HepG2 (cell line): Measurements from ENCODE around the gene SH2D3A. TPM values are rescaled to one million over a fixed set of nuclear protein-coding genes. Genes with fewer than 3 reads are reported as not detected.
A peak's percentile ranks its signal among the peaks of the same experiment; 100 is the strongest.

ENCODE experiments used
- ELF3 ChIP-seq: IDR thresholded peaks from 2 replicates; pipeline ENCODE4 v1.6.1; 2016; ENCODE audit warnings: missing genetic modification reagents, missing compliant biosample characterization
- GTF3A ChIP-seq: sonication (generic); formaldehyde crosslinking; conservative IDR thresholded peaks from 2 replicates; pipeline ENCODE4 v1.4.0; 2020; ENCODE audit warnings: mild to moderate bottlenecking, missing genetic modification reagents
- RNF2 ChIP-seq: fragments of 450-650 bp; conservative IDR thresholded peaks from 2 replicates; pipeline ENCODE4 v1.6.1; 2016; ENCODE audit warnings: low read depth
- SMYD3 ChIP-seq: sonication (generic); formaldehyde crosslinking; IDR thresholded peaks from 2 replicates; pipeline ENCODE4 v1.8.1; 2023; ENCODE audit warnings: mild to moderate bottlenecking, missing genetic modification reagents
- SP140L ChIP-seq: sonication (generic); formaldehyde crosslinking; IDR thresholded peaks from 2 replicates; pipeline ENCODE4 v1.4.0; 2020; ENCODE audit warnings: missing genetic modification reagents, borderline replicate concordance
- TP53 ChIP-seq: sonication (generic); formaldehyde crosslinking; conservative IDR thresholded peaks from 2 replicates; pipeline ENCODE4 v1.4.0; 2020; ENCODE audit warnings: missing genetic modification reagents
- ZFP41 ChIP-seq: sonication (generic); formaldehyde crosslinking; IDR thresholded peaks from 2 replicates; pipeline ENCODE4 v1.4.0; 2020; ENCODE audit warnings: mild to moderate bottlenecking, missing genetic modification reagents, borderline replicate concordance
- ZNF282 ChIP-seq: fragments of 450-650 bp; IDR thresholded peaks from 2 replicates; pipeline ENCODE4 v1.6.1; 2018; ENCODE audit not compliant: partially characterized antibody
- ZNF383 ChIP-seq: sonication (generic); formaldehyde crosslinking; IDR thresholded peaks from 2 replicates; pipeline ENCODE4 v1.4.0; 2020; ENCODE audit warnings: missing genetic modification reagents, mild to moderate bottlenecking, borderline replicate concordance
- ZNF563 ChIP-seq: sonication (generic); formaldehyde crosslinking; IDR thresholded peaks from 2 replicates; pipeline ENCODE4 v1.8.0; 2022; ENCODE audit warnings: mild to moderate bottlenecking, moderate library complexity, missing genetic modification reagents
- polyA plus RNA-seq, 8 experiments: library from polyadenylated mRNA; depleted of rRNA in 3 of 8; stranded (reverse) in 7 of 8; unstranded in 1 of 8; fragments of >200 nt; fragmentation: Illumina TruSeq in 4 of 8; extraction: Trizol in 4 of 8; gene quantifications; 2 replicates each; pipeline versions ENCODE4 v1.2.1 to v1.2.3, GENCODE V29; 2011 to 2016; ENCODE audit warnings: low read depth in 4 of 8, missing spikeins in 1 of 8, mixed read lengths in 1 of 8; ENCODE audit not compliant: insufficient read depth in 1 of 8
- total RNA-seq, 5 experiments: library from RNA; depleted of rRNA; stranded (reverse); fragments of >200 nt; fragmentation: Illumina TruSeq; extraction: Trizol; gene quantifications; 2 replicates each; pipeline ENCODE4 v1.2.3, GENCODE V29; 2016; ENCODE audit warnings: low read depth in 1 of 5
- TF ChIP-seq, protein P1 (sequence below): sonication (generic); formaldehyde crosslinking; IDR thresholded peaks from 2 replicates; pipeline ENCODE4 v1.4.0; 2020; ENCODE audit warnings: missing genetic modification reagents, borderline replicate concordance
- TF ChIP-seq, protein P2 (sequence below): IDR thresholded peaks from 2 replicates; pipeline ENCODE4 v1.6.1; 2012; ENCODE audit warnings: low read length, improper control_type of control experiment
- TF ChIP-seq, protein P3 (sequence below): sonication (generic); formaldehyde crosslinking; IDR thresholded peaks from 2 replicates; pipeline ENCODE4 v1.8.0; 2022; ENCODE audit warnings: missing genetic modification reagents, mild to moderate bottlenecking, borderline replicate concordance
- TF ChIP-seq, protein P4 (sequence below): sonication (generic); formaldehyde crosslinking; IDR thresholded peaks from 2 replicates; pipeline ENCODE4 v1.5.0; 2020; ENCODE audit warnings: missing genetic modification reagents
- TF ChIP-seq, protein P5 (sequence below): sonication (generic); formaldehyde crosslinking; IDR thresholded peaks from 2 replicates; pipeline ENCODE4 v1.5.0; 2020; ENCODE audit warnings: mild to moderate bottlenecking, missing genetic modification reagents

SH2D3A gene
- total and polyA plus RNA-seq, 2 of the 13 experiments (the other 11 are each of a cell fraction or from before 2014, with no cell fraction given) = 1.0 to 2.2 TPM

DNA sequence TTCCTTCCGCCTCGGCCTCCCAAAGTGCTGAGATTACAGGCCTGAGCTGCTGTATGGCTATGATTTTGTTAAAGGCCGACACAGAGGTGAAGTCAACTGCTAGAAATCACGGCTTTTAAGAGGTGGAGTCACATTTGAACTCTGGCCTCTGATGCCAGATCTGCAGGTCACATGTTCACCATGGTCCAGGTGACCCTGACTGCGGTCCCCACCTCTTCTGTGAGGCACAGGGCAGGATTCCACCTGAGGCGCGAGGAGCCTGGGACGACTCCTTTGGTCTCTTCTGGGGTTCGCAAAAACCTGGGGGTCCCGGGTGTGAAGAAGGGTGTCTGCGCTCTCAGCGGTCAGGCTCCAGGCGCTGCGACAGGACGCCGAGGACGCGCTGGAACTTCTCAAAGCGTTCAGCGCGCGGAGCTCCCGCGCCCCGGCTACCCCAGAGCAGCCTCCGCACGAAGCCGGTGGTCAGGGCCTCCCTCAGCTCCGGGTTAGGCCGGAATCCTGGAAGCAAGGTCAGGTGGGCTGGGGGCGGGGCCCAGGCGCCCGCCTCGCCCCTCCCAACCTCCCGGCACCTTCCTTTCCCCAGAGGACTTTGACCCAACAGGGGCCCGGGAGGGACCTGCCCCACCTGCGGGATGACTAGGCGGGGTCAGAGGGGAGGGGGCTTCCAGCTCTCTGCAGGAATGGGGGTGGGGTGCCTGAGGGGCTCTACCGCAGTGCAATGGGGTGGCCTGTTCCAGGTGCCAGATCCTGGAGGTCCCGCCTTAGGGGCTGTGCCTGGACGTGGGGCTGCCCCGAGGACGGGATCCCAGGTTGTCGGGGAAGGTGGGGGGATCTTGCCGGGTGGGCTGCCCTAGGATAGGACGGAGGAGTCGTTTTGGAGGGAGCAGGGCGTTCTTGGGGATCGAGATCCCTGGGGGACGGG, 14.7 kb downstream of the SH2D3A start (continued):
- no peak; the same call in 1 of the 2 replicates for TF ChIP-seq RNF2
- no peak; the same call in 1 of the 2 replicates for TF ChIP-seq ZNF563 (CRISPR knock-in tag)
- no peak for TF ChIP-seq TP53
- no peak for TF ChIP-seq ZNF383 (CRISPR knock-in tag)
- TF ChIP-seq ZFP41 (CRISPR knock-in tag) = 0 out of 2 replicates have a peak, but pooled peaks have one; percentile 74
- TF ChIP-seq SMYD3 = 0 out of 2 replicates have a peak, but pooled peaks have one; percentile 66
- TF ChIP-seq, protein P1, sequence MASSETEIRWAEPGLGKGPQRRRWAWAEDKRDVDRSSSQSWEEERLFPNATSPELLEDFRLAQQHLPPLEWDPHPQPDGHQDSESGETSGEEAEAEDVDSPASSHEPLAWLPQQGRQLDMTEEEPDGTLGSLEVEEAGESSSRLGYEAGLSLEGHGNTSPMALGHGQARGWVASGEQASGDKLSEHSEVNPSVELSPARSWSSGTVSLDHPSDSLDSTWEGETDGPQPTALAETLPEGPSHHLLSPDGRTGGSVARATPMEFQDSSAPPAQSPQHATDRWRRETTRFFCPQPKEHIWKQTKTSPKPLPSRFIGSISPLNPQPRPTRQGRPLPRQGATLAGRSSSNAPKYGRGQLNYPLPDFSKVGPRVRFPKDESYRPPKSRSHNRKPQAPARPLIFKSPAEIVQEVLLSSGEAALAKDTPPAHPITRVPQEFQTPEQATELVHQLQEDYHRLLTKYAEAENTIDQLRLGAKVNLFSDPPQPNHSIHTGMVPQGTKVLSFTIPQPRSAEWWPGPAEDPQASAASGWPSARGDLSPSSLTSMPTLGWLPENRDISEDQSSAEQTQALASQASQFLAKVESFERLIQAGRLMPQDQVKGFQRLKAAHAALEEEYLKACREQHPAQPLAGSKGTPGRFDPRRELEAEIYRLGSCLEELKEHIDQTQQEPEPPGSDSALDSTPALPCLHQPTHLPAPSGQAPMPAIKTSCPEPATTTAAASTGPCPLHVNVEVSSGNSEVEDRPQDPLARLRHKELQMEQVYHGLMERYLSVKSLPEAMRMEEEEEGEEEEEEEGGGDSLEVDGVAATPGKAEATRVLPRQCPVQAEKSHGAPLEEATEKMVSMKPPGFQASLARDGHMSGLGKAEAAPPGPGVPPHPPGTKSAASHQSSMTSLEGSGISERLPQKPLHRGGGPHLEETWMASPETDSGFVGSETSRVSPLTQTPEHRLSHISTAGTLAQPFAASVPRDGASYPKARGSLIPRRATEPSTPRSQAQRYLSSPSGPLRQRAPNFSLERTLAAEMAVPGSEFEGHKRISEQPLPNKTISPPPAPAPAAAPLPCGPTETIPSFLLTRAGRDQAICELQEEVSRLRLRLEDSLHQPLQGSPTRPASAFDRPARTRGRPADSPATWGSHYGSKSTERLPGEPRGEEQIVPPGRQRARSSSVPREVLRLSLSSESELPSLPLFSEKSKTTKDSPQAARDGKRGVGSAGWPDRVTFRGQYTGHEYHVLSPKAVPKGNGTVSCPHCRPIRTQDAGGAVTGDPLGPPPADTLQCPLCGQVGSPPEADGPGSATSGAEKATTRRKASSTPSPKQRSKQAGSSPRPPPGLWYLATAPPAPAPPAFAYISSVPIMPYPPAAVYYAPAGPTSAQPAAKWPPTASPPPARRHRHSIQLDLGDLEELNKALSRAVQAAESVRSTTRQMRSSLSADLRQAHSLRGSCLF = 0 out of 2 replicates have a peak, but pooled peaks have one; percentile 32
- TF ChIP-seq, protein P2, sequence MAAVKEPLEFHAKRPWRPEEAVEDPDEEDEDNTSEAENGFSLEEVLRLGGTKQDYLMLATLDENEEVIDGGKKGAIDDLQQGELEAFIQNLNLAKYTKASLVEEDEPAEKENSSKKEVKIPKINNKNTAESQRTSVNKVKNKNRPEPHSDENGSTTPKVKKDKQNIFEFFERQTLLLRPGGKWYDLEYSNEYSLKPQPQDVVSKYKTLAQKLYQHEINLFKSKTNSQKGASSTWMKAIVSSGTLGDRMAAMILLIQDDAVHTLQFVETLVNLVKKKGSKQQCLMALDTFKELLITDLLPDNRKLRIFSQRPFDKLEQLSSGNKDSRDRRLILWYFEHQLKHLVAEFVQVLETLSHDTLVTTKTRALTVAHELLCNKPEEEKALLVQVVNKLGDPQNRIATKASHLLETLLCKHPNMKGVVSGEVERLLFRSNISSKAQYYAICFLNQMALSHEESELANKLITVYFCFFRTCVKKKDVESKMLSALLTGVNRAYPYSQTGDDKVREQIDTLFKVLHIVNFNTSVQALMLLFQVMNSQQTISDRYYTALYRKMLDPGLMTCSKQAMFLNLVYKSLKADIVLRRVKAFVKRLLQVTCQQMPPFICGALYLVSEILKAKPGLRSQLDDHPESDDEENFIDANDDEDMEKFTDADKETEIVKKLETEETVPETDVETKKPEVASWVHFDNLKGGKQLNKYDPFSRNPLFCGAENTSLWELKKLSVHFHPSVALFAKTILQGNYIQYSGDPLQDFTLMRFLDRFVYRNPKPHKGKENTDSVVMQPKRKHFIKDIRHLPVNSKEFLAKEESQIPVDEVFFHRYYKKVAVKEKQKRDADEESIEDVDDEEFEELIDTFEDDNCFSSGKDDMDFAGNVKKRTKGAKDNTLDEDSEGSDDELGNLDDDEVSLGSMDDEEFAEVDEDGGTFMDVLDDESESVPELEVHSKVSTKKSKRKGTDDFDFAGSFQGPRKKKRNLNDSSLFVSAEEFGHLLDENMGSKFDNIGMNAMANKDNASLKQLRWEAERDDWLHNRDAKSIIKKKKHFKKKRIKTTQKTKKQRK = no peak
- TF ChIP-seq, protein P3, sequence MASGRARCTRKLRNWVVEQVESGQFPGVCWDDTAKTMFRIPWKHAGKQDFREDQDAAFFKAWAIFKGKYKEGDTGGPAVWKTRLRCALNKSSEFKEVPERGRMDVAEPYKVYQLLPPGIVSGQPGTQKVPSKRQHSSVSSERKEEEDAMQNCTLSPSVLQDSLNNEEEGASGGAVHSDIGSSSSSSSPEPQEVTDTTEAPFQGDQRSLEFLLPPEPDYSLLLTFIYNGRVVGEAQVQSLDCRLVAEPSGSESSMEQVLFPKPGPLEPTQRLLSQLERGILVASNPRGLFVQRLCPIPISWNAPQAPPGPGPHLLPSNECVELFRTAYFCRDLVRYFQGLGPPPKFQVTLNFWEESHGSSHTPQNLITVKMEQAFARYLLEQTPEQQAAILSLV = peak; percentile 58; the same call in 1 of the 2 replicates
- no peak for TF ChIP-seq ZNF282
- TF ChIP-seq, protein P4, sequence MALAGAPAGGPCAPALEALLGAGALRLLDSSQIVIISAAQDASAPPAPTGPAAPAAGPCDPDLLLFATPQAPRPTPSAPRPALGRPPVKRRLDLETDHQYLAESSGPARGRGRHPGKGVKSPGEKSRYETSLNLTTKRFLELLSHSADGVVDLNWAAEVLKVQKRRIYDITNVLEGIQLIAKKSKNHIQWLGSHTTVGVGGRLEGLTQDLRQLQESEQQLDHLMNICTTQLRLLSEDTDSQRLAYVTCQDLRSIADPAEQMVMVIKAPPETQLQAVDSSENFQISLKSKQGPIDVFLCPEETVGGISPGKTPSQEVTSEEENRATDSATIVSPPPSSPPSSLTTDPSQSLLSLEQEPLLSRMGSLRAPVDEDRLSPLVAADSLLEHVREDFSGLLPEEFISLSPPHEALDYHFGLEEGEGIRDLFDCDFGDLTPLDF (CRISPR knock-in tag) = no peak
- no peak for TF ChIP-seq ELF3 (CRISPR knock-in tag)
- TF ChIP-seq, protein P5, sequence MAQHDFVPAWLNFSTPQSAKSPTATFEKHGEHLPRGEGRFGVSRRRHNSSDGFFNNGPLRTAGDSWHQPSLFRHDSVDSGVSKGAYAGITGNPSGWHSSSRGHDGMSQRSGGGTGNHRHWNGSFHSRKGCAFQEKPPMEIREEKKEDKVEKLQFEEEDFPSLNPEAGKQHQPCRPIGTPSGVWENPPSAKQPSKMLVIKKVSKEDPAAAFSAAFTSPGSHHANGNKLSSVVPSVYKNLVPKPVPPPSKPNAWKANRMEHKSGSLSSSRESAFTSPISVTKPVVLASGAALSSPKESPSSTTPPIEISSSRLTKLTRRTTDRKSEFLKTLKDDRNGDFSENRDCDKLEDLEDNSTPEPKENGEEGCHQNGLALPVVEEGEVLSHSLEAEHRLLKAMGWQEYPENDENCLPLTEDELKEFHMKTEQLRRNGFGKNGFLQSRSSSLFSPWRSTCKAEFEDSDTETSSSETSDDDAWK (CRISPR knock-in tag) = no peak
- TF ChIP-seq SP140L (CRISPR knock-in tag) = no peak
- no peak for TF ChIP-seq GTF3A (CRISPR knock-in tag)
